Right kidney (tissue), 1 donor: ENCODE measurements around the gene NRXN3.
"Not testable (repeated sequence)": the region's sequence is repeated elsewhere in the genome, so short reads cannot be mapped to it uniquely, and the experiment has no call there.

ENCODE experiments used
- DNase-seq: peaks from one replicate; pipeline ENCODE4 v3.0.0-alpha.2; 2016

Gene NRXN3

DNA sequence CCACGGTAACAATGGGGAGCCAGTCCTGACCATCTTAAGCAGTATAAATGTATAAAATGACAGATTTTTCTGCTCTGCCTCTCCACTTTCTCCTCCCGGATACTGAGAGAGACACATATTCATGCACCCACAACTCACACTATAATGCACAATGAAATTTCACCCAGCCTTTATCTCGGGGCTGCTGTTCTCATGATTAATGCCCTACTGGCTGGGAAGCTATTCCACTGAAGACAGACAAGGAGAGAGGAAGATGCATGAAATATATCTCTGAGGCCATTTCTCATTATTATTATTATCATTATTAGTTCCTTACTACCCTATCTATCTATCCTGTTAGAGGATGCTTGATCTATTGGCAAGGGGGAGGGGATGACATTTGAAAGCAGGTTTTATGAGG lies 1539.4 kb downstream of the NRXN3 start:
- no peak for DNase-seq

DNA sequence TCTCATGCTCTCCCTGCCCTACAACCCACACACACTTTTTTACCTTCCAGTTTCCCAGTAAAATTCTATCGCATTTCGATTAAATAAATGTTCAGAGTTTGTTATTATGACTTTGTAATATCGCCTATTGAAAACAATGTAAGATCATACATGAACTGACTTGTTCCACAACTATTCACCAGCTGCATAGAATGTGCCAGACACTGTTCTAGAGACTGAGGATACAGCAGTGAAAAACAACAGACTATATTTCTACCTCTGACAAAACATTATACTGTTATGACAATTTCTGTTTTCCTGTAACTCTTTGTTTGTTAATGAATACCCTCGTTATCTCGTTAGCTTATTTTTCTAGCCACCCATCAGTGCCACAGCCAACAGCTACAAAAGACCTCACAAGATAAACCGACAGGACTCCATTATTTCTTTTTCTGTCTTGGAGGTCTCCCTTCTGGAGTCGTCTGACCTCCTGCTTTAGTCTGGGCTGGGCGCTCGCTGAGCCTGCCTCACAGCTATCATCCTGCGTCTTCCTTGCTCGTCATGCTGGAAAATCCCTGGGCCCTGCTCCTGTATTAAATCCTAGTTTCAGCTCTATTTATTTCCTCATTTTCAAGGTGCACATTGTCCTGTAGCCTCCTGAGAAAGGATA lies 1542.3 kb downstream of the NRXN3 start:
- DNase-seq = no peak

GRCh38 chr14:79721399-79722084 lies 1551.4 kb downstream of the NRXN3 start:
- DNase-seq = no peak

- no peak for DNase-seq
Measured at GRCh38 chr14:79724934-79725717, 1555.0 kb downstream of the NRXN3 start.

- no peak for DNase-seq
Measured at GRCh38 chr14:79727900-79728299, 1557.7 kb downstream of the NRXN3 start.

GRCh38 chr14:79728331-79728730 lies 1558.2 kb downstream of the NRXN3 start:
- DNase-seq = no peak

DNA sequence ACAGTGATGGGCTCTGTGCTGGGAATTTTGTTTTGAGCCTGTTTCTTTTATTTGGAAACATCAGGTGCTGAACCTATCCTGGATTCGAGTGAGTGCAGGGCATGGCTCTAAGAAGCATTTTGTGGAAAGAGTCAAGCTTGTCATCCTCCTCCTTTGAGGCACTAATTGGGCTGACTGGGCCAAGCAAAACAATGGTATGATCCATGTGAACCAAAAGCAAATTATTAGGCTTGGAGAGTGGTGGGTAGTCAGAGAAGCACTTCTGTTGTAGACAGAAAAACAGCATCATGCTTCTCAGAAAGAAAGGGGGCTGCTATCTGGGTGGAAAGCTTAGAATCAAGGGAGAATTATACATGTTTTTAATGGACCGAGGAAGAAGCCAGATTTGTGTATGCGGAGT lies 1559.6 kb downstream of the NRXN3 start:
- no peak for DNase-seq

GRCh38 chr14:79730196-79730595 lies 1560.0 kb downstream of the NRXN3 start:
- DNase-seq = no peak

GRCh38 chr14:79730953-79731352 lies 1560.8 kb downstream of the NRXN3 start:
- no peak for DNase-seq

GRCh38 chr14:79732911-79733655 lies 1562.9 kb downstream of the NRXN3 start:
- DNase-seq = no peak

GRCh38 chr14:79734151-79734550 lies 1564.0 kb downstream of the NRXN3 start:
- no peak for DNase-seq

- DNase-seq = no peak
Measured at GRCh38 chr14:79734656-79735055, 1564.5 kb downstream of the NRXN3 start.

- DNase-seq = no peak
Measured at GRCh38 chr14:79735121-79735520, 1564.9 kb downstream of the NRXN3 start.

DNA sequence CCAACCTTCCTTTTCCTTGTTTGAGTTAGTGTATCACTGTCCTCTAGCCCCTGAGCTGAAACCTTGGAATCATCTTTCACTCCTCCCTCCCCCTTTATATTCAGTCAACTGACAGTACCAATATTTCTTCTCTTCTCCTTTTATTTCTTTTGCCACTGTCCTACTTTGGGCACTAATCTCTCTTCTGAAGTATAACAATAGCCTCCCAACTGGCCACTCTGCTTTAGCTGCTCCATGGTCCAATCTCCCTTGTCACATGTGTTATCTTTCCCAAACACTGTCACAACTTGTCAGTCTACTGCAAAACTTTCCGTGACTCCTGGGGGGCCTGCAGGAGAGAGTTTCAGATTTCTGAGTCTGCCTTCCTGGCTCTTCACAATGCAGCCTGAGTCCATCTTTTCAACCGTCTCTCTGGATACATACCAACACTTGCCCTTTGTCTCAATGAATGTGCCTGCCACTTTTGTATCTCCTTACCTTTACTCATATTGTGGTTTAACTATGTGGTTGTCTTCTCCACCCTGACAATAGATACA lies 1570.0 kb downstream of the NRXN3 start:
- DNase-seq = no peak

- no peak for DNase-seq
Measured at GRCh38 chr14:79742142-79742541, 1572.0 kb downstream of the NRXN3 start.

DNA sequence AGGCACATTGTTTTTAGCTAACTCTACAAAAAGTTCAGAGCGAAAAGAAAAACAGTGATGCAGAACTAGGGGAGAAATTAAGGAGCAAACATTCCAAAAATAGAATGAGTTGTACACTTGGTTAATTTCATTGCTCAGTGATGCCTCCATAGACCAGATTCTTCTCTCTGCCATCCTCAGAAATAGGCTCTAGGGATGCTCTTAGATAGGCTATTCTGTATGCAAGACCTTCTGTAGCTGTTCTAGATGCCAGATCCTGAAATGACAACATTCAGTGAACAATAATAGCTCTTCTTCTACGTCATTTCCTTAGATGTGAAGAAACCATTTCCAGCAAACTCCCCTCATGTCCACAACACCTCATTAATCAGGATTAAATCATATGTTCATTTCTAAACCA lies 1574.9 kb downstream of the NRXN3 start:
- DNase-seq = no peak

DNA sequence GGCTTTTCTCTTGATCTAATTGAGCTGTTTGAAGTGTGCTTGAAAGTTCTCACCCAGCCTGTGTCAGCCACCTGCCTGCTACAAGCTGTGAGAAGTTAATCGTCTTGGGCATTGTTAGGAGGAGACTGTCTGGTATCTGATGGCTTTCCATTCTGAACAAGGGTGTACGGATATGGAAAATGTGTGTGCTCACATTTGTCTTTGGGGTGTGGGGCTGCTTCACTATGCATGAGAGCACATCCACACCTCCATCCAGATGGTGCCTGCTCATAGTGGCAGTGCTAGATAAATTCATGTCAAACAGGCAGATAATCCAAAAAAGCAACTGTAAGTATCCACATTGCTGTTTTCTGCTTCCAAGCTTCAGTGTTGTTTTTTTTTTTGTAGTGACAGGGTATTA lies 1578.9 kb downstream of the NRXN3 start:
- no peak for DNase-seq

DNA sequence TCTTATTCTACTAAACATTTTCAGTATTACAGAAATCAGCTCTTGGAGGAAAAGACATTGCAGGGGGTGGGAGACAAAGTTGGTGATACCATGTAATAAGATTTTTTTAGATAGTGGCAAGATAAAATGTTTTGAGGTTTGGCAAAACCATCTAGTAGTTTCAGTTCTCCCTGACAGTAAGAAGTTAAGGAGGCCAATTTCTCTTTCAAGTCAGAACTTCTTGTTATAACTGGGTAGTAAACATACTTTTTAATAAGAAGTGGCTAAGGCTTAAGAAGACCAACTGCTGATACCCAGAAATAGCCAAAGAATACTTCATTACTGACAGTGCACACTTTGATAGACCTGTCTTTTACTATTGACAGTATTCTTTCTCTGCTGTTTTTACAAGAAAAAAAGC lies 1588.8 kb downstream of the NRXN3 start:
- no peak for DNase-seq

DNA sequence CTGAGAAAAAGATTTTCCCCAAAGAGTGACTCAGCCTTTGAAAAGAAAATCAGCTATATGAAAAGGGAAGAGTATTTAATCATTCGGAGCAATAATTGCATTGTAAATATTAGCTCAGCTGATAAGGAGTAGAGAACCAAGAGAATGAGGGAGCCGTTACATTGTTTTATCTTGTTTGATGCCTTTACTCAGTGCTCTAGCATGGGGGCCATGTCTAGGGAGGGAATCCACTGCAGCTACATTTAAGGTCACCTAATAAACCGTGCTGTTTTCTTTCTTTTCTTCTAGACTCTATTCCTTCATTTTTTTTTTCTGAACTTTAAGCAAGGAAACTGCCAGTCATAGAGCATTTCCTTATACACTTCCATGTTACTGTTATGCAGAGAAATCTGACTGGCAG lies 1594.2 kb downstream of the NRXN3 start:
- DNase-seq = no peak

DNA sequence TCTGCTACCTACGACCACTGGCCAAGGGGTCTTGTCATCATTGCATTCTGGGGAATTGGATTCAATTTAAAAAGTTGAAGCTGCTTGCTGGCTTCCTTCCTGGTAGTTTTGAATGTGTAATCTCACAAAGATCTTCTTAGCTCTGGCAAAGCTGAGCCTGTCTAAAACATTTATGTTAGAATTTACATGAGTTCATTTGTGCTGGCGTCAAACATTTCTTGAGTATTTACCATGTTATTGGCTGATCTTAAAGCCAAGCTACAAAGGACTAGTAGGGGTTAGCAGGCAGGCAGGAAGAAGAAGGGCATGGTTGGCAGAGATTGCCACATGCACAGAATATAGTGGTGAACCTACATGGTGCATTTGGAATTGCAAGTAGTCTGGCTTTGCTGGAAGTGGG lies 1596.3 kb downstream of the NRXN3 start:
- DNase-seq = no peak

- no peak for DNase-seq
Measured at GRCh38 chr14:79767251-79767650, 1597.1 kb downstream of the NRXN3 start.

DNA sequence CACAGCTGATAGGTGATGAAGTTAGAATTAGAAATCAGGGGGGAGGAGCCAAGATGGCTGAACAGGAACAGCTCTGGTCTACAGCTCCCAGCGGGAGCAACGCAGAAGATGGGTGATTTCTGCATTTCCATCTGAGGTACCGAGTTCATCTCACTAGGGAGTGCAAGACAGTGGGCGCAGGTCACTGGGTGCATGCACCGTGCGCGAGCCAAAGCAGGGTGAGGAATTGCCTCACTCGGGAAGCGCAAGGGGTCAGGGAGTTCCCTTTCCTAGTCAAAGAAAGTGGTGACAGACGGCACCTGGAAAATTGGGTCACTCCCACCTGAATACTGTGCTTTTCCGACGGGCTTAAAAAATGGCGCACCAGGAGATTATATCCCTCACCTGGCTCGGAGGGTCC lies 1597.5 kb downstream of the NRXN3 start:
- DNase-seq = not testable (repeated sequence)

DNA sequence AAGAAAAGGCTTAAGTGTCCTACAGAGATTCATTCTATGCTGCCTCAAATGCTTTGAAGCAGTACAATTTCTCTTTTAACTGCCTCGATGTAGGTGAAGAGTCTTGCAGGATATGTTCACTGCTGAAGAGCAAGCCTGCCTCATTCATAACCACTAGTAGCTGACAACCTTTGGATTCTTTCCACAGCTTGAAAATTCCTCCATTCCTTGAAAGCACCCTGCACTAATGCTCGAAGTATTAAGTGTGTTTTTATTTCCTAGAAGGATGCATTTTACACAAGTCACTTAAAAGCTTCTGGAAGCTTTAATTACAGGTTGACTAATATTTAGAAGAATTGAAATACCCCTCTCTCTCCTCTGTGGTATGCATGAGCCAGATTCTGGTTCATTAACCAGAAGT lies 1611.7 kb downstream of the NRXN3 start:
- no peak for DNase-seq
